ENCODE measurements around the gene PAN2. TPM values are rescaled to one million over a fixed set of nuclear protein-coding genes. Genes with fewer than 3 reads are reported as not detected.

The PAN2 gene
- total and polyA plus RNA-seq, 10 of the 15 experiments (the other 5 are each of a cell fraction or from before 2014, with no cell fraction given) = 14.4 to 61.8 (median 34.9) TPM

- TF ChIP-seq PKNOX1 (IDR thresholded peaks at IDR 0.05) (peak; percentile 96), ZBTB40 (IDR thresholded peaks at IDR 0.05; ENCODE audit: borderline replicate concordance) (no peak), CEBPB (IDR thresholded peaks at IDR 0.05; ENCODE audit: borderline replicate concordance in 1 of 2, low read depth in 2 of 2, low read length in 2 of 2) (no peak), KAT2A (conservative IDR thresholded peaks at IDR 0.05; ENCODE audit: control insufficient read depth, low read depth, low read length) (no peak), ESRRA (IDR thresholded peaks at IDR 0.05; ENCODE audit: low read length) (no peak; the same call in 1 of the 2 replicates), MTA2 (IDR thresholded peaks at IDR 0.05; ENCODE audit: low read depth) (0 out of 2 replicates have a peak, but pooled peaks have one; percentile 34), ATF7 (IDR thresholded peaks at IDR 0.05; ENCODE audit: low read depth) (no peak), EGR1 (IDR thresholded peaks at IDR 0.05; ENCODE audit: borderline replicate concordance in 1 of 2, low read depth in 2 of 2, low read length in 2 of 2) (peak in 1 of 2 experiments; percentile 61; a peak in 2 of 3 replicates), RUNX3 (IDR thresholded peaks at IDR 0.05; ENCODE audit: low read length) (peak; percentile 77), NR2F1 (conservative IDR thresholded peaks at IDR 0.05) (peak; percentile 54), NFYB (IDR thresholded peaks at IDR 0.05; ENCODE audit: insufficient read depth, low read depth, low read length) (peak; percentile 87), IRF3 (IDR thresholded peaks at IDR 0.05) (peak; percentile 69; the same call in 1 of the 2 replicates), BCL11A (IDR thresholded peaks at IDR 0.05; ENCODE audit: low read depth, low read length) (no peak), BACH1 (IDR thresholded peaks at IDR 0.05; ENCODE audit: borderline replicate concordance) (0 out of 2 replicates have a peak, but pooled peaks have one; percentile 42), SUPT20H (IDR thresholded peaks at IDR 0.05; ENCODE audit: borderline replicate concordance, control insufficient read depth, low read depth, low read length) (no peak), NFXL1 (IDR thresholded peaks at IDR 0.05; ENCODE audit: borderline replicate concordance) (no peak), PAX5 (IDR thresholded peaks at IDR 0.05; ENCODE audit: borderline replicate concordance, low read depth, low read length) (peak; percentile 48; the same call in 1 of the 2 replicates), CBFB (IDR thresholded peaks at IDR 0.05; ENCODE audit: low read depth) (no peak; the same call in none of the 2 replicates), ZBTB33 (IDR thresholded peaks at IDR 0.05) (no peak), POU2F2 (IDR thresholded peaks at IDR 0.05; ENCODE audit: borderline replicate concordance, low read depth, low read length) (no peak), STAT1 (conservative IDR thresholded peaks at IDR 0.05) (no peak; the same call in 1 of the 2 replicates), POLR2AphosphoS2 (IDR thresholded peaks at IDR 0.05; ENCODE audit: low read depth, low read length) (no peak)
Measured at GRCh38 chr12:56299853-56300643, 33.8 kb downstream of the PAN2 start, which contains the start of gene CS (continued).
